Measurements from ENCODE around the gene CLDN1.

The CLDN1 gene

DNA sequence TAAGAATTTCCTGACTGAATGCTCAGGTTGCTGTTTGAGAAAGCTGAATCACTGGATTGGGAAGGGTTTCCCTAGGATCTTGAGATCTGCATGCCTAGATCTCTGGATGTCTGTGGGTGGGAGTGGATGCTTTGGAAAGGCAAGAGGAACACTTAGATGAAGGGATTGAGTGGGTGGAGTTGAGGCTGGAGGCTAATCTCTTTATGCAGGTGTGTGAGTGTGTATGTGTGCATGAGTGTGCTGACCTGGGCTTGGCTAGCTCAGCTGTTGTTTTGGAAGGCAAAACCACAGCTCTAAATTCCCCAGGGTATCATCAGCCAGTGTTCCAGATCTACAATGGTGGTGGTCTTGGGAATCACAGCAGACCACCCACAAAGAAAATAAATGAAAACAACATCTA is 60.5 kb downstream of the CLDN1 start:
- no peak overlapping the region for H2AFZ ChIP-seq (ENCODE audit: low read length)
- H4K20me1 ChIP-seq (ENCODE audit: insufficient read depth, low read length) = no peaks in the 10 kb centered on the region
- H3K4me1 ChIP-seq (ENCODE audit: insufficient read depth, low read length, severe bottlenecking) = no peaks in the 10 kb centered on the region
- no peaks in the 10 kb centered on the region for H3K36me3 ChIP-seq (ENCODE audit: insufficient read depth, low read length)
- no peaks in the 10 kb centered on the region for H3K9me3 ChIP-seq (ENCODE audit: low read length)
- no peak overlapping the region for H3K9ac ChIP-seq (ENCODE audit: low read length)
- H3K9me2 ChIP-seq (ENCODE audit: low read depth, low read length) = no peaks in the 10 kb centered on the region
- H3K27me3 ChIP-seq (ENCODE audit: insufficient read depth, low read length) = no peaks in the 10 kb centered on the region
- TF ChIP-seq, protein P1, sequence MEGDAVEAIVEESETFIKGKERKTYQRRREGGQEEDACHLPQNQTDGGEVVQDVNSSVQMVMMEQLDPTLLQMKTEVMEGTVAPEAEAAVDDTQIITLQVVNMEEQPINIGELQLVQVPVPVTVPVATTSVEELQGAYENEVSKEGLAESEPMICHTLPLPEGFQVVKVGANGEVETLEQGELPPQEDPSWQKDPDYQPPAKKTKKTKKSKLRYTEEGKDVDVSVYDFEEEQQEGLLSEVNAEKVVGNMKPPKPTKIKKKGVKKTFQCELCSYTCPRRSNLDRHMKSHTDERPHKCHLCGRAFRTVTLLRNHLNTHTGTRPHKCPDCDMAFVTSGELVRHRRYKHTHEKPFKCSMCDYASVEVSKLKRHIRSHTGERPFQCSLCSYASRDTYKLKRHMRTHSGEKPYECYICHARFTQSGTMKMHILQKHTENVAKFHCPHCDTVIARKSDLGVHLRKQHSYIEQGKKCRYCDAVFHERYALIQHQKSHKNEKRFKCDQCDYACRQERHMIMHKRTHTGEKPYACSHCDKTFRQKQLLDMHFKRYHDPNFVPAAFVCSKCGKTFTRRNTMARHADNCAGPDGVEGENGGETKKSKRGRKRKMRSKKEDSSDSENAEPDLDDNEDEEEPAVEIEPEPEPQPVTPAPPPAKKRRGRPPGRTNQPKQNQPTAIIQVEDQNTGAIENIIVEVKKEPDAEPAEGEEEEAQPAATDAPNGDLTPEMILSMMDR (IDR thresholded peaks at IDR 0.05; ENCODE audit: low read length) = no peak
- TF ChIP-seq EZH2 (IDR thresholded peaks at IDR 0.05; ENCODE audit: borderline replicate concordance, low read length) = no peak
- no peaks in the 10 kb centered on the region for H3K79me2 ChIP-seq (ENCODE audit: insufficient read depth, low read length)
- H3K27ac ChIP-seq (ENCODE audit: low read depth, low read length, poor library complexity, severe bottlenecking) = no peak overlapping the region
- no peak overlapping the region for H3K4me3 ChIP-seq (ENCODE audit: low read depth, low read length, poor library complexity, severe bottlenecking)
- H3K4me2 ChIP-seq (ENCODE audit: low read length) = no peak overlapping the region
- H3F3A ChIP-seq (ENCODE audit: insufficient read depth, low read length) = no peaks in the 10 kb centered on the region

DNA sequence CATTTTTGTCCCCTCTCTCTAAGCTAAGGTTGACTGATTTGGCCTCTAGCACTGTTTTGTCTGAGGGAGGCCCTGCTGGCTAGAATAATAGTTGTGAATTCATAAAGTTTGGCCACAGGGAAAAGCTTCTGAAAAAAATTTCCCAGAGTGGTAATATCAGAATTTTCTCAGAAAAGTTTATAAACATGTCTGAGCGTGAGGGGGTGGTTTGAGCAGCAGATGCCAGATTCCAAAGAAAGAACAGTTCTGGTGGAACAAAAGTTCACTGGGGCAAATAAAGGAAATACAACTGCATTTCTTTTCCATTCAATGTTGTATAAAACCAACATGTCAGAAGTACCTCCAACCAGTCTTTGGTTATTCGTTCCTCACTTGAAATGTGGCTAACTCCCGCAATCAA is 61.2 kb downstream of the CLDN1 start:
- no peak overlapping the region for H2AFZ ChIP-seq (ENCODE audit: low read length)
- no peak overlapping the region for H3K9ac ChIP-seq (ENCODE audit: low read length)
- H3K4me1 ChIP-seq (ENCODE audit: insufficient read depth, low read length, severe bottlenecking) = no peaks in the 10 kb centered on the region
- H3K9me3 ChIP-seq (ENCODE audit: low read length) = no peaks in the 10 kb centered on the region
- H3K9me2 ChIP-seq (ENCODE audit: low read depth, low read length) = no peaks in the 10 kb centered on the region
- no peaks in the 10 kb centered on the region for H4K20me1 ChIP-seq (ENCODE audit: insufficient read depth, low read length)
- no peak overlapping the region for H3K4me3 ChIP-seq (ENCODE audit: low read depth, low read length, poor library complexity, severe bottlenecking)
- no peaks in the 10 kb centered on the region for H3K36me3 ChIP-seq (ENCODE audit: insufficient read depth, low read length)
- H3K79me2 ChIP-seq (ENCODE audit: insufficient read depth, low read length) = no peaks in the 10 kb centered on the region
- no peak overlapping the region for H3K4me2 ChIP-seq (ENCODE audit: low read length)
- no peaks in the 10 kb centered on the region for H3K27me3 ChIP-seq (ENCODE audit: insufficient read depth, low read length)
- no peak overlapping the region for H3K27ac ChIP-seq (ENCODE audit: low read depth, low read length, poor library complexity, severe bottlenecking)
- H3F3A ChIP-seq (ENCODE audit: insufficient read depth, low read length) = no peaks in the 10 kb centered on the region
- no peak for TF ChIP-seq EZH2 (IDR thresholded peaks at IDR 0.05; ENCODE audit: borderline replicate concordance, low read length)
- TF ChIP-seq, protein P1 (IDR thresholded peaks at IDR 0.05; ENCODE audit: low read length) = no peak

DNA sequence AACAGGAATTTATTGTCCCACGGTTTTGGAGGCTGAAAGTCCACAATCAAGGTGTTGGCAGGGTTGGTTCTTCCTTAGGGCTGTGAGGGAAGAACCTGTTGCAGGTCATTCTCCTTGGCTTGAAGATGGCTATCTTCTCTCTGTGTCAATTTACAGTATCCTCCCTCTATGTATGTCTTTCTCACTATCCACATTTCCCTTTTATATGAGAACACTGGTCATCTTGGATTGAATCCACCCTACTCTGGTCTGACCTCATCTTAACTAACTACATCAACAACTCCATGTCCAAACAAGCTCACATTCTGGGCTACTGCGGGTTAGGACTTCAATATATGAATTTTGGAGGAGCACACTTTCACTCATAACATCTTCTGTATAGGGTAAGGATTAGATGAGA is 61.9 kb downstream of the CLDN1 start:
- H3K4me3 ChIP-seq (ENCODE audit: low read depth, low read length, poor library complexity, severe bottlenecking) = no peak overlapping the region
- no peaks in the 10 kb centered on the region for H3K4me1 ChIP-seq (ENCODE audit: insufficient read depth, low read length, severe bottlenecking)
- H3K36me3 ChIP-seq (ENCODE audit: insufficient read depth, low read length) = no peaks in the 10 kb centered on the region
- no peak overlapping the region for H3K4me2 ChIP-seq (ENCODE audit: low read length)
- H3K9me3 ChIP-seq (ENCODE audit: low read length) = no peaks in the 10 kb centered on the region
- H3K79me2 ChIP-seq (ENCODE audit: insufficient read depth, low read length) = no peaks in the 10 kb centered on the region
- no peak for TF ChIP-seq EZH2 (IDR thresholded peaks at IDR 0.05; ENCODE audit: borderline replicate concordance, low read length)
- TF ChIP-seq, protein P1 (IDR thresholded peaks at IDR 0.05; ENCODE audit: low read length) = no peak
- no peaks in the 10 kb centered on the region for H3K27me3 ChIP-seq (ENCODE audit: insufficient read depth, low read length)
- no peak overlapping the region for H2AFZ ChIP-seq (ENCODE audit: low read length)
- no peaks in the 10 kb centered on the region for H3K9me2 ChIP-seq (ENCODE audit: low read depth, low read length)
- H3F3A ChIP-seq (ENCODE audit: insufficient read depth, low read length) = no peaks in the 10 kb centered on the region
- H3K9ac ChIP-seq (ENCODE audit: low read length) = no peak overlapping the region
- H3K27ac ChIP-seq (ENCODE audit: low read depth, low read length, poor library complexity, severe bottlenecking) = no peak overlapping the region
- no peaks in the 10 kb centered on the region for H4K20me1 ChIP-seq (ENCODE audit: insufficient read depth, low read length)
